WTC11 (cell line): ENCODE results near the gene FAM53A. TPM values are rescaled to one million over a fixed set of nuclear protein-coding genes. Genes with fewer than 3 reads are reported as not detected.

Experiments used
- ATAC-seq: fragments of 200-7000 bp; cut with Tn5 transposase; 2 replicates; pipeline ENCODE4 v1.10.0; 2021; ENCODE audit warnings: mild to moderate bottlenecking, moderate library complexity
- CTCF ChIA-PET: fragments of 300-600 bp; sonication (Branson Sonifier 250); formaldehyde crosslinking; loops from one replicate; lab custom pipeline; 2021; ENCODE audit warnings: antibody characterized with exemption; lab: Charles Lee
- POLR2A ChIA-PET: fragments of 350-600 bp; sonication (Branson Sonifier 250); formaldehyde crosslinking; loops from one replicate; lab custom pipeline; 2021; ENCODE audit warnings: antibody characterized with exemption; lab: Charles Lee
- DNase-seq: peaks from one replicate; pipeline ENCODE4 v3.0.0; 2021; ENCODE audit warnings: low spot score
- H3K27ac Mint-ChIP-seq: 2 replicates; pipeline ENCODE4 v1.8.0; 2021; ENCODE audit warnings: mixed read lengths
- H3K27me3 Mint-ChIP-seq: 2 replicates; pipeline ENCODE4 v1.8.0; 2021; ENCODE audit warnings: low read depth, mild to moderate bottlenecking, moderate library complexity, mixed read lengths
- H3K36me3 Mint-ChIP-seq: 2 replicates; pipeline ENCODE4 v1.8.0; 2021; ENCODE audit warnings: mixed read lengths
- H3K4me1 Mint-ChIP-seq: 2 replicates; pipeline ENCODE4 v1.8.0; 2022; ENCODE audit warnings: mixed read lengths
- H3K4me3 Mint-ChIP-seq: 2 replicates; pipeline ENCODE4 v1.8.0; 2021; ENCODE audit warnings: mild to moderate bottlenecking, moderate library complexity, mixed read lengths
- H3K9me3 Mint-ChIP-seq: 2 replicates; pipeline ENCODE4 v1.8.0; 2021; ENCODE audit warnings: mixed read lengths
- AR ChIP-seq: fragments of 250-450 bp; sonication (Bioruptor Pico); IDR thresholded peaks from 2 replicates; pipeline ENCODE4 v1.9.0; 2021; ENCODE audit warnings: mild to moderate bottlenecking
- ATF2 ChIP-seq: sonication (generic); formaldehyde crosslinking; IDR thresholded peaks from 2 replicates; pipeline ENCODE4 v1.8.1; 2022; ENCODE audit warnings: low read depth, missing genetic modification reagents, borderline replicate concordance
- FOXJ3 ChIP-seq: sonication (generic); formaldehyde crosslinking; IDR thresholded peaks from 2 replicates; pipeline ENCODE4 v1.9.0; 2021; ENCODE audit warnings: missing genetic modification reagents, mild to moderate bottlenecking, borderline replicate concordance
- GTF2I ChIP-seq: fragments of 250-450 bp; sonication (Bioruptor Pico); conservative IDR thresholded peaks from 2 replicates; pipeline ENCODE4 v1.4.0; 2021; ENCODE audit warnings: mild to moderate bottlenecking
- HMGXB4 ChIP-seq: sonication (generic); formaldehyde crosslinking; IDR thresholded peaks from 2 replicates; pipeline ENCODE4 v1.8.1; 2023; ENCODE audit warnings: mild to moderate bottlenecking, moderate library complexity, missing genetic modification reagents
- MAX ChIP-seq: sonication (generic); formaldehyde crosslinking; IDR thresholded peaks from 2 replicates; pipeline ENCODE4 v1.8.0; 2022; ENCODE audit warnings: mild to moderate bottlenecking, missing genetic modification reagents
- NFYB ChIP-seq: sonication (generic); formaldehyde crosslinking; conservative IDR thresholded peaks from 2 replicates; pipeline ENCODE4 v1.8.0; 2022; ENCODE audit warnings: low read depth, missing genetic modification reagents
- NR3C1 ChIP-seq: sonication (generic); formaldehyde crosslinking; conservative IDR thresholded peaks from 2 replicates; pipeline ENCODE4 v1.8.1; 2023; ENCODE audit warnings: low read depth, mild to moderate bottlenecking, missing genetic modification reagents
- PRRX2 ChIP-seq: fragments of 250-450 bp; sonication (Bioruptor Pico); IDR thresholded peaks from 2 replicates; pipeline ENCODE4 v1.8.0; 2021; ENCODE audit warnings: mild to moderate bottlenecking
- SP1 ChIP-seq: sonication (generic); formaldehyde crosslinking; conservative IDR thresholded peaks from 2 replicates; pipeline ENCODE4 v1.8.1; 2022; ENCODE audit warnings: missing genetic modification reagents
- USF1 ChIP-seq: sonication (generic); formaldehyde crosslinking; IDR thresholded peaks from 2 replicates; pipeline ENCODE4 v1.8.0; 2022; ENCODE audit warnings: mild to moderate bottlenecking, missing genetic modification reagents
- ZNF121 ChIP-seq: sonication (generic); formaldehyde crosslinking; IDR thresholded peaks from 2 replicates; pipeline ENCODE4 v1.8.0; 2023; ENCODE audit warnings: missing genetic modification reagents
- ZNF219 ChIP-seq: sonication (generic); formaldehyde crosslinking; IDR thresholded peaks from 2 replicates; pipeline ENCODE4 v1.8.0; 2023; ENCODE audit warnings: missing genetic modification reagents, mild to moderate bottlenecking, borderline replicate concordance
- ZNF396 ChIP-seq: fragments of 250-450 bp; sonication (Bioruptor Pico); IDR thresholded peaks from 2 replicates; pipeline ENCODE4 v1.8.0; 2021; ENCODE audit warnings: mild to moderate bottlenecking, moderate library complexity, borderline replicate concordance
- ZNF416 ChIP-seq: fragments of 250-450 bp; sonication (Bioruptor Pico); IDR thresholded peaks from 2 replicates; pipeline ENCODE4 v1.9.0; 2021; ENCODE audit warnings: mild to moderate bottlenecking, inconsistent platforms
- ZNF425 ChIP-seq: fragments of 250-450 bp; sonication (Bioruptor Pico); conservative IDR thresholded peaks from 2 replicates; pipeline ENCODE4 v1.9.0; 2021; ENCODE audit warnings: mild to moderate bottlenecking
- total RNA-seq: library from RNA; stranded (reverse); gene quantifications from 3 replicates; pipeline ENCODE4 v1.2.3, GENCODE V29; 2021
- TF ChIP-seq, protein P1 (sequence below): sonication (generic); formaldehyde crosslinking; IDR thresholded peaks from 2 replicates; pipeline ENCODE4 v1.8.0; 2022; ENCODE audit warnings: mild to moderate bottlenecking, missing genetic modification reagents
- TF ChIP-seq, protein P2 (sequence below): fragments of 250-450 bp; sonication (Bioruptor Pico); IDR thresholded peaks from 2 replicates; pipeline ENCODE4 v2.1.2; 2022; ENCODE audit warnings: mild to moderate bottlenecking, moderate library complexity

Gene FAM53A
- total RNA-seq, 1 experiment from 2014 or later, result 2.9 TPM

DNA sequence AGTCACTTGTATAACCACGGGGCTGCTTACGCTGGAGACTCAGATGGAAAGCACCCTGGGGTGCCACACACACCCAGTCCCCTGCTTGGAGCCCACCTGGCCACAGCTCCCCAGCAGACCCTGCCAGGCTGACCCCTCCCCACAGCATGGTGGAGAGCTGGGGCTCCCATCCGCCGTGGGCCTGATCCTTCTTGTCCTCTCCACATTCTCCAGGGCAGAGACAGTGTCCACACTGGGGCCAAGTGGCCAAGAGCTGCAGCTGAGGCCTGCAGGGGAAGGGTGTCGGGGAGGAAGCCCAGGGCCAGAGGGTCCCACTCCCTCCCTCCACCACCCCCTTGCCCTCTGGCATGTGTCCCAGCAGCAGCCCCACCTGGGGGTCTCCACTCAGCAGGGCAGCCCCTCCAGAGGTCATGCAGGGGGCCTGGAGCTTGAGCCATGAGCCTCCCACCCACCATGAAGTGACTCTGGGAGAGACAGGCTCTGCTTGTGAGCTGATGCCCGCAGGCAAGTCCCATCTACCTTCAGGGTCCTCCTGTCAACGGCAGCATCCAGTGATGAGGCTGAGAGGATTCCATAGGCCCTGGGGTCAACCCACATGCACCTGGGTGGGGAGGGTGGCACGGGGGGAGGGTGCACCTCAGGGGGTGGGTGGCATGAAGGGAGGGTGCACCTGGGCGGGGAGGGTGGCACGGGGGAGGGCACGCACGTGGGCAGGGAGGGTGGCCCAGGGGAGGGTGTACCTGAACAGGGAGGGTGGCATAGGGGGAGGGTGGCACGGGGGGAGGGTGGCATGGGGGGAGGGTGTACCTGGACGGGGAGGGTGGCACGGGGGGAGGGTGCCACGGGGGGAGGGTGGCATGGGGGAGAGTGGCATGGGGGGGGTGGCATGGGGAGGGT is 56.4 kb downstream of the FAM53A start:
- H3K4me3 Mint-ChIP-seq, result no peak overlapping the region
- ATAC-seq, result no peak
- no peaks in the 10 kb centered on the region for H3K36me3 Mint-ChIP-seq
- no peak for TF ChIP-seq ATF2
- no peak for DNase-seq
- CTCF ChIA-PET, result no interaction called here
- no peaks in the 10 kb centered on the region for H3K9me3 Mint-ChIP-seq
- H3K4me1 Mint-ChIP-seq, result no peaks in the 10 kb centered on the region
- no peak overlapping the region for H3K27ac Mint-ChIP-seq
- H3K27me3 Mint-ChIP-seq, result no peaks in the 10 kb centered on the region
- POLR2A ChIA-PET, result no interaction called here

GRCh38 chr4:1626941-1627340 is 57.2 kb downstream of the FAM53A start:
- no peaks in the 10 kb centered on the region for H3K27me3 Mint-ChIP-seq
- H3K4me3 Mint-ChIP-seq, result no peak overlapping the region
- H3K27ac Mint-ChIP-seq, result no peak overlapping the region
- CTCF ChIA-PET, result no interaction called here
- ATAC-seq, result no peak
- DNase-seq, result no peak
- H3K36me3 Mint-ChIP-seq, result no peaks in the 10 kb centered on the region
- POLR2A ChIA-PET, result no interaction called here
- H3K9me3 Mint-ChIP-seq, result no peaks in the 10 kb centered on the region; the same call in 1 of the 2 replicates
- H3K4me1 Mint-ChIP-seq, result no peaks in the 10 kb centered on the region
- no peak for TF ChIP-seq FOXJ3 (CRISPR knock-in tag)
- no peak for TF ChIP-seq NFYB (CRISPR knock-in tag)
- no peak for TF ChIP-seq ZNF416 (CRISPR knock-in tag)
- no peak for TF ChIP-seq MAX (CRISPR knock-in tag)
- TF ChIP-seq GTF2I (CRISPR knock-in tag), result no peak
- no peak for TF ChIP-seq USF1
- no peak for TF ChIP-seq ZNF121
- TF ChIP-seq, protein P1, sequence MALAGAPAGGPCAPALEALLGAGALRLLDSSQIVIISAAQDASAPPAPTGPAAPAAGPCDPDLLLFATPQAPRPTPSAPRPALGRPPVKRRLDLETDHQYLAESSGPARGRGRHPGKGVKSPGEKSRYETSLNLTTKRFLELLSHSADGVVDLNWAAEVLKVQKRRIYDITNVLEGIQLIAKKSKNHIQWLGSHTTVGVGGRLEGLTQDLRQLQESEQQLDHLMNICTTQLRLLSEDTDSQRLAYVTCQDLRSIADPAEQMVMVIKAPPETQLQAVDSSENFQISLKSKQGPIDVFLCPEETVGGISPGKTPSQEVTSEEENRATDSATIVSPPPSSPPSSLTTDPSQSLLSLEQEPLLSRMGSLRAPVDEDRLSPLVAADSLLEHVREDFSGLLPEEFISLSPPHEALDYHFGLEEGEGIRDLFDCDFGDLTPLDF, result no peak
- TF ChIP-seq ATF2, result no peak
- no peak for TF ChIP-seq ZNF219
- no peak for TF ChIP-seq PRRX2 (CRISPR knock-in tag)
- no peak for TF ChIP-seq HMGXB4 (CRISPR knock-in tag)
- TF ChIP-seq NR3C1, result no peak
- TF ChIP-seq SP1 (CRISPR knock-in tag), result no peak
- no peak for TF ChIP-seq ZNF425 (CRISPR knock-in tag)
- TF ChIP-seq AR (CRISPR knock-in tag), result no peak
- TF ChIP-seq, protein P2, sequence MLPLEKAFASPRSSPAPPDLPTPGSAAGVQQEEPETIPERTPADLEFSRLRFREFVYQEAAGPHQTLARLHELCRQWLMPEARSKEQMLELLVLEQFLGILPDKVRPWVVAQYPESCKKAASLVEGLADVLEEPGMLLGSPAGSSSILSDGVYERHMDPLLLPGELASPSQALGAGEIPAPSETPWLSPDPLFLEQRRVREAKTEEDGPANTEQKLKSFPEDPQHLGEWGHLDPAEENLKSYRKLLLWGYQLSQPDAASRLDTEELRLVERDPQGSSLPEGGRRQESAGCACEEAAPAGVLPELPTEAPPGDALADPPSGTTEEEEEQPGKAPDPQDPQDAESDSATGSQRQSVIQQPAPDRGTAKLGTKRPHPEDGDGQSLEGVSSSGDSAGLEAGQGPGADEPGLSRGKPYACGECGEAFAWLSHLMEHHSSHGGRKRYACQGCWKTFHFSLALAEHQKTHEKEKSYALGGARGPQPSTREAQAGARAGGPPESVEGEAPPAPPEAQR, result no peak
- no peak for TF ChIP-seq ZNF396 (CRISPR knock-in tag)
